ENCODE measurements around the gene PPP3CA. TPM values are rescaled to one million over a fixed set of nuclear protein-coding genes. Genes with fewer than 3 reads are reported as not detected.

Gene PPP3CA
- total RNA-seq, 4 donors from 2014 or later: 32.7 to 45.1 (median 44.0) TPM

GRCh38 chr4:101251261-101251660 is 96.1 kb downstream of the PPP3CA start:
- no peak for DNase-seq (ENCODE audit: low spot score in 2 of 2)
- Histone ChIP-seq H3K9me3 (no peaks in the 10 kb centered on the region), H3K4me1 (peaks cover 0 to 30% (median 6%) of the 10 kb centered on the region in 4 donors), H3K27me3 (no peaks in the 10 kb centered on the region), H3K27ac (no peak overlapping the region), H3K4me3 (no peak overlapping the region), H3K36me3 (no peaks in the 10 kb centered on the region)
- TF ChIP-seq EP300 (IDR thresholded peaks at IDR 0.05): no peak
- TF ChIP-seq, protein P1, sequence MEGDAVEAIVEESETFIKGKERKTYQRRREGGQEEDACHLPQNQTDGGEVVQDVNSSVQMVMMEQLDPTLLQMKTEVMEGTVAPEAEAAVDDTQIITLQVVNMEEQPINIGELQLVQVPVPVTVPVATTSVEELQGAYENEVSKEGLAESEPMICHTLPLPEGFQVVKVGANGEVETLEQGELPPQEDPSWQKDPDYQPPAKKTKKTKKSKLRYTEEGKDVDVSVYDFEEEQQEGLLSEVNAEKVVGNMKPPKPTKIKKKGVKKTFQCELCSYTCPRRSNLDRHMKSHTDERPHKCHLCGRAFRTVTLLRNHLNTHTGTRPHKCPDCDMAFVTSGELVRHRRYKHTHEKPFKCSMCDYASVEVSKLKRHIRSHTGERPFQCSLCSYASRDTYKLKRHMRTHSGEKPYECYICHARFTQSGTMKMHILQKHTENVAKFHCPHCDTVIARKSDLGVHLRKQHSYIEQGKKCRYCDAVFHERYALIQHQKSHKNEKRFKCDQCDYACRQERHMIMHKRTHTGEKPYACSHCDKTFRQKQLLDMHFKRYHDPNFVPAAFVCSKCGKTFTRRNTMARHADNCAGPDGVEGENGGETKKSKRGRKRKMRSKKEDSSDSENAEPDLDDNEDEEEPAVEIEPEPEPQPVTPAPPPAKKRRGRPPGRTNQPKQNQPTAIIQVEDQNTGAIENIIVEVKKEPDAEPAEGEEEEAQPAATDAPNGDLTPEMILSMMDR (IDR thresholded peaks at IDR 0.05): no peak
- no peak for TF ChIP-seq POLR2A (IDR thresholded peaks at IDR 0.05)
- 75 to 76% methylated on average over 3 of the region's 3 CpGs for WGBS, 2 donors

DNA sequence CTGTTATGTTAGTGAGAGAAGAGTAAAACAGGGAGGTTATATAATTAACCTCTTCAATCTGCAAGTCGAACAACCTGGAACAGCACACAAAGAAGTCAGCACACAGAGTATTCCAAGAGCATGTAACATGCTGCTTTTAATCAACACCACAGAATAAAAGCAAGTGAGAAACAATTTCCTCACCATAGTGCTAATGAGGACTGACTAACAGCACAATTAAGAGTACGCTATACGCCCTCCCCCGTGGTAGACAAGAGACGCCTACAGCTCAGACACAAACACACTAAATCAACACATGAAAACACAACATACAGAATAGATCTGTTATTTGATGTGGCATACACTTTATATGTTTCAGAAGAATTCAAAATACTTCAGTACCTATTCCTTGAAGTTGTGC is 103.0 kb downstream of the PPP3CA start:
- TF ChIP-seq POLR2A (IDR thresholded peaks at IDR 0.05) (no peak), EP300 (IDR thresholded peaks at IDR 0.05) (no peak)

DNA sequence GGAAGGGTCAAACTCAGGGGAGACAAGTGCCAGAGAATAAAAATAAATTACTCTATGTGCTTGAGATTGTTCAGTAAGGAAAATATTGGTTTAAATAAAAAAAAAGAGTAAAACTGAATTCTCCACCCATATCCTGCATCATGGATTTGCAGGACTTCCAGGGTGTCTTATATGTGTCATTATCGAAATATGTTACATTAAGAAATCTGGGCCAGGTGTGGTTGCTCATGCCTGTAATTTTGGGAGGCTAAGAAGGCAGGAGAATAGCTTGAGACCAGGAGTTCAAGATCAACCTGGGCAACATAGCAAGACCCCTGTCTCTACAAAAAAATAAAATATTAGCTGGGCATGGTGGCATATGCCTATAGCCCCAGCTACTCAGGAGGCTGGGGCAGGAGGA is 104.9 kb downstream of the PPP3CA start:
- Histone ChIP-seq H3K9me3 (no peaks in the 10 kb centered on the region), H3K4me1 (peaks cover 0 to 27% (median 2%) of the 10 kb centered on the region in 4 donors), H3K4me3 (no peak overlapping the region), H3K36me3 (no peaks in the 10 kb centered on the region), H3K27ac (no peak overlapping the region), H3K27me3 (no peaks in the 10 kb centered on the region)
- TF ChIP-seq, protein P1 (IDR thresholded peaks at IDR 0.05): no peak
- no peak for TF ChIP-seq EP300 (IDR thresholded peaks at IDR 0.05)
- no peak for TF ChIP-seq POLR2A (IDR thresholded peaks at IDR 0.05)
- 90 to 96% methylated on average over 1 of the region's 1 CpG for WGBS, 2 donors
- DNase-seq (ENCODE audit: low spot score in 2 of 2): no peak

More for the DNA sequence above, 103.0 kb downstream of the PPP3CA start:
- no peak overlapping the region for H3K27ac ChIP-seq
- H3K36me3 ChIP-seq: no peaks in the 10 kb centered on the region
- no peaks in the 10 kb centered on the region for H3K9me3 ChIP-seq
- peaks cover 0 to 9% (median 0%) of the 10 kb centered on the region in 4 donors for H3K4me1 ChIP-seq
- H3K4me3 ChIP-seq: no peak overlapping the region
- DNase-seq (ENCODE audit: low spot score in 2 of 2): no peak
- H3K27me3 ChIP-seq: no peaks in the 10 kb centered on the region
- WGBS, 2 donors: 70 to 85% methylated on average over 5 of the region's 5 CpGs

DNA sequence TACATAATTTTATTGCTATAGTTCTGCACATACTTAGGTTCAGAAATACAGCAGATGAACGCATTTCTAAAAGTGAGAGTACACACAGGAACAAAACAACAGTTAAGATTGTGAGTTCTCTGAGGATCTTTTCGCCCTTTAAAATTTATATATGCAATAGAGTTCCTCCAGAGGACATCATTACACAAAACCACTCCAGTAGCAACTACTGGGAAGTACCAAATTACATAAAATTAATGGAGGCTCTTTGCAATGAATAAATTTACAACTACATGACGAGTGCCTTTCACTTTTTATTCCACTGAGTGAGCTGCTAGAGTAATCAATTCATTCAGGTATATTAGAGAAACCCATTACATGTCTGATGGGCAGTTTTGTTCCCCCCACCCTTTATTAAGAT is 107.2 kb downstream of the PPP3CA start:
- no peak overlapping the region for H3K4me3 ChIP-seq
- no peak for DNase-seq (ENCODE audit: low spot score in 2 of 2)
- no peak for TF ChIP-seq EP300 (IDR thresholded peaks at IDR 0.05)
- TF ChIP-seq, protein P1 (IDR thresholded peaks at IDR 0.05): no peak
- no peak for TF ChIP-seq POLR2A (IDR thresholded peaks at IDR 0.05)
- peaks cover 0 to 24% (median 2%) of the 10 kb centered on the region in 4 donors for H3K4me1 ChIP-seq
- no peaks in the 10 kb centered on the region for H3K36me3 ChIP-seq
- no peak overlapping the region for H3K27ac ChIP-seq
- no peaks in the 10 kb centered on the region for H3K27me3 ChIP-seq
- 94 to 96% methylated on average over 3 of the region's 3 CpGs for WGBS, 2 donors
- no peaks in the 10 kb centered on the region for H3K9me3 ChIP-seq

DNA sequence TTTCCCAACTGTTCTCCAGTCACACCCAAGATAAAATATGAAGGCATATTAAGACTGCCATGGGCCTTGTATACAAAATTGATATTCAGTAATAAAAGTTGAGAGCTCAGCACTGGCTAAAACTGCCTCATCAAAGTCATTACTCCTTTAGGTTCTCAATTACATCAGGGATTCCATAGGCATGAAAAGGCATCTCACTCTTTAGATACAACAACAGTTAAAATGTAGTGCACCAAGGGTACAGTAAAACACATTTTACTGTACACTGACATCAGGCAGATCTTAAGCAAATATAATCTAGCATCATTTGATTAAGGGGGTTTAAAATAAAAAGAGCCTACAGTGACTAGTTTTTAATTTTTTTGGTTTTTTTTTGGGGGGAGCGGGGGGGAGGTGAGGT is 107.7 kb downstream of the PPP3CA start:
- WGBS, 2 donors: 81 to 84% methylated on average over 1 of the region's 1 CpG

More for the DNA sequence above, 107.7 kb downstream of the PPP3CA start:
- no peak for DNase-seq (ENCODE audit: low spot score in 2 of 2)
- H3K27ac ChIP-seq: peak overlapping the region in 1 of 4 donors; percentile 41
- no peak overlapping the region for H3K4me3 ChIP-seq
- H3K4me1 ChIP-seq: peaks cover 0 to 23% (median 2%) of the 10 kb centered on the region in 4 donors
- no peaks in the 10 kb centered on the region for H3K36me3 ChIP-seq
- no peaks in the 10 kb centered on the region for H3K27me3 ChIP-seq
- H3K9me3 ChIP-seq: no peaks in the 10 kb centered on the region
- TF ChIP-seq EP300 (IDR thresholded peaks at IDR 0.05) (no peak), POLR2A (IDR thresholded peaks at IDR 0.05) (no peak)
- TF ChIP-seq, protein P1 (IDR thresholded peaks at IDR 0.05): no peak

Data from tibial nerve (tissue), 4 donors.